Prostate gland (tissue), 2 donors: ENCODE measurements around the gene MUC13.

Experiments used
- CTCF ChIP-seq, 4 experiments: fragments of 200-600 bp in 2 of 4; fragments of 450-650 bp in 2 of 4; sonication (generic) in 2 of 4; IDR thresholded peaks; 1 replicate in 3 of 4; 2 replicates in 1 of 4; pipeline ENCODE4 v1.5.1; 2016 to 2019; ENCODE audit warnings: antibody characterized with exemption in 4 of 4, mild to moderate bottlenecking in 2 of 4, moderate library complexity in 2 of 4
- POLR2A ChIP-seq: fragments of 450-650 bp; IDR thresholded peaks from one replicate; pipeline ENCODE4 v1.6.1; 2016; ENCODE audit warnings: antibody characterized with exemption, mild to moderate bottlenecking
- POLR2AphosphoS5 ChIP-seq: sonication (generic); formaldehyde crosslinking; IDR thresholded peaks from one replicate; pipeline ENCODE4 v1.6.1; 2017; ENCODE audit warnings: antibody characterized with exemption

GRCh38 chr3:124885466-124886167, 48.9 kb downstream of the MUC13 start:
- TF ChIP-seq CTCF (IDR thresholded peaks at IDR 0.05) (no peak), POLR2AphosphoS5 (no peak), POLR2A (no peak)
